HG03135 (cell line): ENCODE results near the gene AGPS.
"Not testable (repeated sequence)": the region's sequence is repeated elsewhere in the genome, so short reads cannot be mapped to it uniquely, and the experiment has no call there.

ENCODE experiments used
- ATAC-seq: cut with Tn5 transposase; IDR thresholded peaks from one replicate; pipeline ENCODE4 v1.9.1; 2021; ENCODE audit warnings: mild to moderate bottlenecking, moderate library complexity; ENCODE audit not compliant: unreplicated experiment

The AGPS gene

DNA sequence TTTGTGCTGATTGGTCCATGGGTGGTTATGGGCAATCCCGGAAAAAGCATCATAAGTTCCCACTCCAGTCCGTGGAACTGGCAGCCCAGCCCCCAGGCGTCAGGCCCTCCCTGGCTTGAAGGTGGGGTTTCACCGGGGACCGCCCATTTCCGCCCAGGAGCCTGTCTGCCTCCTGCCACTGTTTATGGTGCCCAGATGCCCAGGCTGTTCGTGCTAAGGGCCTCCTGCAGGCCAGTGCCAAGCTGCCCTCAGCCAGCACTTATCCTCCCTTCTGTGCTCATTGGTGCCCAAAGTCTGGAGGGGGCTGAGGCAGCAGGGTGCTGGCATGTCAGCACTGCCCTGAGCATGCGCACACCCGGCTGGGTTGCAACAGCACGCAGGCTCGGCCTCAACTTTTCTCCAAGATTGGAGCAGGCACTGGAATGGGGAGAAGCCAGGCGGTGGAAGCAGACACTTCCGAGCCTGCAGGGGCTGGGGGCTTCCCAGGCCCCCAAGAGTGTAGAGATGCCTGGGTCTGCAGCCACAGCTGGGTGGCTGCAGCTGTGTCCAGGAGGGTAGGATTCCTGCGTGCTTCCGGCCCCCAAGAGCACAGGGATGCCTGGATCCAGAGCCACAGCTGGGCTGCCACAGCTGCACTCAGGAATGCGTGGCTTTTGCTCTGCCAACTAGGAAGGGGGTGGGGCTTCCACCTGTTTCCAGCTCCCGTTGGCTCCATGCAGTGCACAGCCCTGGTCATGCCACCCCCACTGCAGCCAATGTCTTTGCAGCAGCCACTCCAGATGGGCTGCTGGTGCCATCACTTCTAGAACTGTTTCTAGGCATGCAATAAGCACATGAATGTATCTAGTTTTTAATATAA, 74.0 kb downstream of the AGPS start:
- no peak for ATAC-seq

DNA sequence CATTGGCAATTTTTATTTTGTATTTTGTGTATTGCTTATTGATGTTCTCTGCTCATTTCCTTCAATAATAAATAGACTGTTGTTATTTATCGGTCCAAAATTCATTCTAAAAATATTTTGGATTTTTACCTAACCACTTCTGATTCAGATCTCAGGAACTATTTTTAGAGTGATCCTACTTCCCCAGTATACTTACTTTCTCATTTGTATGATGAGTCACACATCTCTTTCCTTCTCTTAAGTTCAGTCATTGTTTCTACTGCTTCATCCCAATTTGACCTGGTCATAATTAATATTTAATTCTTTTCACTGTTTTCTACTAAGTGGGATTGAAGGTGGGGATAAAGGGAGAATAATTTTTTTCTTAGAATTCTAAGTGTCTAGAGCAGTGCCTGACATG, 75.1 kb downstream of the AGPS start:
- no peak for ATAC-seq

DNA sequence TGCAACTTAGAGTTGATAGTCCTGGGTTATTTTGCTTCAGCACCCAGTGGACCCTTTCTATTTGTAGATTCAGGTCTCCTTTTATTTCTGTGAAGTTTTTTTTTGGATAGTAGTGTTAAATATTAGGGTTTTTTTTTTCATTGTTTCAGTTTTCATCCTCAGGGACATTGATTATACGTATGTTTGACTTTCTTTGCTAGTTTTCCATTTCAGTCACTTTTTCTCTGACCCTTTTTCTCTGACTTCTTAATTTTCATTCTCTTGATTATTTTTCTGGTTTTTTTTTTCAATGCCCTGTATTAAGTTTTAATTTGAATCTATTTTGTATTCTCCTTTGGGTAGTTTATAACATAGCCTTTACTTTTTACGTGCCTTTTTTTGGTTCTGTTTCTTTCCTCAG, 79.4 kb downstream of the AGPS start:
- ATAC-seq, result no peak

DNA sequence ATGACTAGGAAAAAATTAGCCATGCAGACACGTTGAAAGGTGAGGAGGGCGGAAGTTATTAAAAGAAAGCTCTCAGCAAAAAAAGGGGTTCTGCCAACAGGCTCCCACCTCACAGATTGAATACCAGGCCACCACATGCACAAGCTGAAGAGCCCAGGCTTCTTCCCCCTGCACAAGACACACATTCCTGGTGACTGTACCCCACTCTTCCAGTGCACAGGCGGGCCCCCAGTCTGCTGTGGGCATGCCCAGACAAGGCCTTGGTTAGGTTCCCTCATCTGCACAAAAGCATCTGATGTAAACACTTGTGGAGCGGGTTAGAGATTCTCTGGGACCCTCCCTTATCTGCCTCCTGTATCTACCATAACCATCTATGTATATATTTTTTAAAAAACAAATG, 81.7 kb downstream of the AGPS start:
- no peak for ATAC-seq

DNA sequence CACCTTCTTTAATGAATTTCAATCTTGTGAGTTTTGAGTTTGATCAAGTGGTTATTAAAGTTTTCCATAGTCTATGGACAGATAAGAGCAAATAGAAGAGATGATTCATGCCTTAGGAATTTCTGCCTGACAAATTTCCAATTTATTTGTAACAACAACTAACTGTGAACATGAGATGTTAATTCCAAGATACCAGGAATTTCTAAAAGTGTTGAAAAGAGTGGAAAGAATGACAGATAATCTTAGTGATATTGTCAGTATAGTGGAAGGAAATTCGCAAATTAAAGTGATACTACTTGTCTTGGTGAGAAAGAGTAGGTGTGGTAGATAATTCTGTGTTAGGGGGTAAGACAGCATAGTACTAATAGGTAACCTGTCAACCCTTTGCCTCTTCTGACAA, 82.4 kb downstream of the AGPS start:
- no peak for ATAC-seq

DNA sequence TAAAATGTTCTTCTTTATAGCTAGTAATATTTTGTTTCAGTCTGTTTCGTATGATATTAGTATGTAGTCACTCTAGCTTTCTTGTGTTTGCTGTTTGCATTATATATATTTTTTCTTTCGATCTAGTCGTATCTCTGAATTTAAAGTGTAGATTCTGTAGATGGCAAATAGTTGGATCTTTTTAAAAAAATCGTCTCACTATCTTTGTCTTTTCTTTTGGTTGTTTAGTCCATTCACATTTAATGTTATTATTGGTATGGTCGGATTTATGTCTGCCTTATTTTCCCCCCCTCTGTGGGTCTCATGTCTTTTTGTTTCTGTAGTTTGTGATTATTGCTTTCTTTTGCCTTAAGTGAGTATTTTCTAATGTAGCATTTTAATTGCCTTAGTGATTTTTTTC, 84.3 kb downstream of the AGPS start:
- no peak for ATAC-seq

DNA sequence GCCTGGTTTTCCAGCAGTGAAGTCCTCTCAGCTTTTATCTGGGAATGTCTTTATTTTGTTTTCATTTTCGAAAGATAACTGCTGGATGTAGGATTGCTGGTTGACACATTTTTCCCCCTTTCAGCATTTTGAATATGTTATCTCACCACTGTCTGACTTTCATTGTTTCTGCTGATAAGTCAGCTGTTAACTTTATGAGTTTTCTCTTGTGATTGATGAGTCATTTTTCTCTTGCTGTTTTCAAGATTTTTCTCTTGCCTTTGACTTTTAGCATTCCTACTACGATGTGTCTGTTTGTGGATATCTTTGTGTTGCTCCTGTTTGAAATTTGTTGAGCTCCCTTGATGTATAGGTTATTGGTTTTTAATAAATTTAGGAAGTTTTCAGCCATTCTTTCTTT, 85.5 kb downstream of the AGPS start:
- no peak for ATAC-seq

DNA sequence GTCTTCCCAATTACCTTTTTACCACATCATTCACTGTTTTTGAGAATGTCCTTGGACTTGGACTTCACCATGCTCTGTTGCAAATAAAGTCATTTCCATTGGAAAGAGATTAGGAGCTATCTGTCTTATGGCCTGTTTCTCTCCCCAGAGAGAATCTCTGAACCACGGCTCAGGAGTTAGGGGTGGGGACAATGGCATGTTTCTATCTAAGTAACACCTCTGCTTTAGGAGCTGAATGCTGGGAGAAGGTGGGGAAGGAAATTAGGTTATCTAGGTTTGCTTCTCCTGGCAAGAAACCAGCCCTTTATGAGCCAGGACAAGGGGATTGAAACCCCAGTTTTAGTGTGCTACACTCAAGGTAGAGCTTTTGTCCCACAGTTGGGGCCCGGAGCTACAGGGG, 86.3 kb downstream of the AGPS start:
- ATAC-seq, result no peak

DNA sequence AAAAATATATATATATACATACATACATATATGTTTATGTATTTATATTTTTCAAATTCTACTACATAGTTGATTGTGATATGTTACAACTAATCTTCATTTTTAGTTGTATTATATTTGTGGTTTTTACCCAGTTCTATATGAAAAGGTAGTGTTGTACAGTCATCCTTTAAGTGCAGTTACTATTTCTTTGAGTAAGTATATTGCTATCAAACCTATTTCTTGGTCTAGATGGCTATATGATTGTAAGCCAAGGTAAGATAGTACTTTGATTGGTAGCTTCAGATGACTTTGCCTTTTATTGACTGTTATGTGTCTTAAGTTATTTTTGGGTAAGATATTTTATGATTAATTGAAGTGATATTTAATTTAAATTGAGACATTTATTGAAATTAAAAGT, 89.6 kb downstream of the AGPS start:
- no peak for ATAC-seq

DNA sequence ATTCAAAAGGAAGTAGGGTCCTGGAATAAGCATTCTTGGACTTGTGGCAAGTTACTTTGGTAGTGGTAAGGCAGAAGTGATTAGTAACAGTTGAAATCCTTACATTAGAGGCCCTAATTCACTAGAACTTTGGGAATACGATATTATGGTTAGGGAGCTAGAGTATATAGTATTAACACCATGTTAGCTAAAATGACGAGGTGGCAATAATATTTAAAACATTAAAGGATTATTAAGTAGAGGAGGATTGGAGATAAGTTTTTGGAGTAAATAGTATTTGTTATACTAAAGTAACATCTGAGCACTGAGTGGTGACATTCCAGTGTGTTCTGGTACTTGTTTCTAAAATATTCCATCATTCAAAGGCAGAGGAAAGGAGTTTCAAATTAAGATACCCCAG, 91.0 kb downstream of the AGPS start:
- ATAC-seq, result no peak

DNA sequence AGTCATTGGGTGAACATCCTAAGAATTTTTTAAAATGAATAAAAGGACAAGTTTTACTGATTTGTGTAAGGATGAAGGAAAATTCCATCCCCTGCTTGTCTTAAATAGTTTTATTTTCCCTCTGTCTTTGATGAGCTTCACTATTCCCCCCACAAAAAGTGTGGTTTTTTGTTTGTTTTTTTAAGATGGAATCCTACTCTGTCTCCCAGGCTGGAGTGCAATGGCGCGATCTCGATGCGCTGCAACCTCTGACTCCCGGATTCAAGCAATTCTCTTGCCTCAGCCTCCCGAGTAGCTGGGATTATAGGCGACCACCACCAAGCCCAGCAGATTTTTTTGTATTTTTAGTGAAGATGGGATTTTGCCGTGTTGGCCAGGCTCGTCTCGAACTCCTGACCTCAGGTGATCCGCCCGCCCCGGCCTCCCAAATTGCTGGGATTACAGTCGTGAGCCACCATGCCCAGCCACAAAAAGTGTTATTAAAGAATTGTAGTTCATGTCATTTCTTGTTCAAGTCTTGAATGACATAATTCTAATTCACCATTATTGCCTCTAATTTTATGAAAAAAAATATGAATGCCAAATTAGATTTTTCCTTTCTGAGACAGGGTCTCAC, 91.7 kb downstream of the AGPS start:
- no peak for ATAC-seq

DNA sequence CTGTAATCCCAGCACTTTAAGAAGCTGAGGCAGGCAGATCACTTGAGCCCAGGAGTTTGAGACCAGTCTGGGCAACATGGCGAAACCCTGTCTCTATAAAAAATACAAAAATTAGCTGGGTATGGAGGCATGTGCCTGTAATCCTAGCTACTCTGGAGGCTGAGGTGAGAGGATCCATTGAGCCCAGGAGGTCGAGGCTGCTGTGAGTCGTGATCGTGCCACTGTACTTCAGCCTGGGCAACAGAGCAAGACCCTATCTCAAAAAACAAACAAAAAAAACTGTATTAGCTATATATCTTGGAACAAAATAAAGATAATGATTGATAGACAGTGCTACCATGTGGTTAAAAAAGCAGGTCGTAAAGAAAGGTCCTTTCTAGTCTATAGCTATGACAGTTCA, 93.1 kb downstream of the AGPS start:
- ATAC-seq, result not testable (repeated sequence)

DNA sequence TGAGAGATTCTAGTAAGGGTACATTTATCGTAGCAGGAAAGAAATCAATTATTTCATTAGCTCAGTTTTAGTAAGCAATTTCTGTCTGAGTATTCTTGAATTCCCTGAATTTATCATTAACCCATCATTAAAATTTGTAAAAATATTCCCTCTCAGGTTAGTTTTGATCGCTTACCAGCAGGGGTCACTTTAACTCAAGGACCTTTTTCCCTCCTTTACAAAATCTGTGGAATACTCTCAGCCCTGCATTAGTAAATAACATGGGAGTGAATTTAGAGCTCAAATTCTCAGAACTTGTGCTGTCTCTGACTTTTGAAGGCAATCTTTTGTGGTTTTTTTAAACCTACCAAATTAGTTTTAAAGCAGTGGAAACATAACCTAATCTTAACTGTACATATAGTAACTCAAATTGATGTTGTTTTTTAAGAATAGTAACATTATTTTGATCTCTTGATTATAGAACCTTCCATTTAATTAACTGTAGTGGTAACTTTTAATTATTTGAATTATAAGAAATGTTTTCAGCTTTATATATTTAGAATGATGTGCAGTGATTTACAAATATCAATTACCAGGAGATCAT, 97.2 kb downstream of the AGPS start:
- ATAC-seq, result no peak

DNA sequence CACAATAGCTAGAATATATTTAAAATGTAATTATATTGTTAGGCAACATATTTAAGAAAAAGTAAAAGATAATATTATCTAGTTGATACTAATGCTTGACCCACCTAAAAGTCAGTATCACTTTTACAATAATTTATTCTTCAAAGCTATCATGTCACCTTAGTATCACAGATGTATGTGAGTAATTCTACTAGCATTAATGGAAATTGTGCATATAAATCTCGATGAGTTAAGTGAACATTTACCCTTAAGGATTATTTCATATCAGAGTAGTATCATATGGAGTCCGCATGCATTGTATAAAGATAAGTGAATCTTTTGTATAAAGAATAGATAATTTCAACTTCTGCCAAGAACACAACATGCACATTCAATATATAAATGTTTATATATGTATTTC, 103.4 kb downstream of the AGPS start:
- no peak for ATAC-seq

DNA sequence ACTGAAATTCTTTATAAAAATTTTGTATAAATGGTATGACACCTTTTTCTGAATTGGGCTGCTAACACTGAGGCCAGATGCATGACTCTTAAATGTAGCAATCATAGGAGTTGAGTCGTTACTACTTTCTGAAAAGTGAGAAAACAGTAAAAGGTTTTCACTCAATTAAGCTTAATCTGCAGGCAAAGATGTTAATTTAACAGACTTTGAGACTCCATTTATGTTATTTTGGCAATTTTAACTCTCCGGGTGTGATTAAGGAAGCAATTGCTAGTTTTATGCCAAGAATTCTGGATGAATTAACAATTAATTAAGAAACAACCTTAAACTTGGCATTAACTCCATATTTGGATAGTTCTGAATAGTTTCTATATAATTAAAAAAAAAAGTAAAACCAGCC, 104.3 kb downstream of the AGPS start:
- no peak for ATAC-seq

DNA sequence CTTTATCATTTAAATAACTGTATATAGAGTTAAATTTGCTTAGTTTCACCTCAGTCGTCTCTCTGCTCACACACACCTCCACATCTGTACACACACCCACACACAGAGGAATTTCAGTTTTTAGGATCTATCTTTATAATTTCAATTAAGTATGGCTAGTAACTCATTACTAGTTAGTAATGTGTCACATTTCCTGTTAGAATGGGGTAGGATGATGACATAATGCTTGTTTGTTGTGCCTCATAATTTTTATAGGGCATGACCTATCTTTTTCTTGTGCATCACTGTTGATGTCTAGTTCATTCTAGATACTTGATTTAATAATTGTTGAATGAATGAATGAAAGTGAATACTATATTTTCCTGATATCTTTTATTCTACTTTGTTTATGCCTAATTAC, 108.6 kb downstream of the AGPS start:
- ATAC-seq, result no peak

DNA sequence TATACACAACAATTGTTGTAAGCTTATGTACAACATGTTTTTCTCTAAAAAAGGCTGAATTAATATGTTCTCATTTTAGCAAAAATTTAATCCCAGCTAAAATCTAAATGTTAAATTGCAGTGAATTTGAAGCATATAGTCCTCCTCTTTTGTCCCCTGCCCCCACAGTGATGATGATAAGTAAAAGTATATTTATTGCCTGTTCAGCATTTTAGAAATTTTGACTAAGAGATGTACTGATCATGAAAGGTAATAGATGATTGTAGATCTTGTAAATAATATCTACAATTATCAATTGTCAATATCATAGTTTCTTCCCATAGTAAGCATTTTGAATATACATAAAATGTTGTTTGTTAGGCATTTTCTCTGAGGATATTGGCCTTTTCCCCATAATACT, 113.9 kb downstream of the AGPS start:
- no peak for ATAC-seq

DNA sequence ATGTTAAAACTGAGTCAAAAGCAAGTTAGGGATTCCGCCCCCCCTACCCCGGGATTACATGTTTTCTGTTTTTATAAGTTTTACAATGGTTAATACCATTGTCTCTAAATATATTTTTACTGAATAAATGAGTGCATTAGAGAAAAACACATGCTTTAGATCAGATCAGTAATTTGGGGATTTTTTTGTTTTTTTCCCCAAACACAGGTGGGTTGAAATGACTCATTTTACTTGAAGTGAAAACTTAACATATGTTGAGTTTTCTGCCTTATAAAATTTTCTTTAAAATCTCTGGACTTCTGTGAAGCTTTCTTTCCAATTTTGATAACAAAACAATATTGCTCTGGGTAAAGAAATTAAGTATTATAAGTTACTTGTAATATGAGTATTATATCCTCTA, 114.4 kb downstream of the AGPS start:
- no peak for ATAC-seq

DNA sequence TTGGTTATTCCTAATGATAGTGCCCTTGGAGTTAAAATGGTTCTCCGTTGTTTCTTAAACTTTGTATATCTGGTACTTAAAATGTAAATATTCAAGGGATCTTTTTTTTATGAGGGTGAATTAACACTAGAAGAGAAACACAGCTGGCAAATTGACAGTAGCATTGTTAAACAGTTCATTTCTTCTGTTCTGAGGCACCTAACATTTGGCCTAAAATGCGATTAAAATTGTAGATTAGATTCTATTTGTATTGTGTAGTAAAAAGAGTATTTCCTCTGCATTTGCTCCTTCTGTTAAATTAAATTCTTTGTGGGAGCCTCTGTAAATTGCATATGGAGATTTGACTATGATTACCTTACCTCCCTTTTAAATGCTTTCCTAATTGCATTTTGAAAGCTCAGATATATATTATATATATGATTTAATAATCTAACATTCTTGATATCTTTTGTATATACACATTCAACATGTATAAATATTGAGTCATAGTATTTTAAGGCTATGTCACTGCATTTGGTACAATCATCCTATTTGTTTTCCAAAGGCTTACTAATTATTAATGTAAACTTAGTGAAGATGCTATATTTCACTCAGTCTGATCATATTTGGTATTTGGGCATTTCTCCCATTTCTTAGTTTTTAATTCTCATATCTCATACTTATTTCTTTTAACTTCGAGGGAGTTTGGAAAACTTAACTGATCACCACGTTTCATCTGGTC, 124.4 kb downstream of the AGPS start:
- ATAC-seq, result no peak

DNA sequence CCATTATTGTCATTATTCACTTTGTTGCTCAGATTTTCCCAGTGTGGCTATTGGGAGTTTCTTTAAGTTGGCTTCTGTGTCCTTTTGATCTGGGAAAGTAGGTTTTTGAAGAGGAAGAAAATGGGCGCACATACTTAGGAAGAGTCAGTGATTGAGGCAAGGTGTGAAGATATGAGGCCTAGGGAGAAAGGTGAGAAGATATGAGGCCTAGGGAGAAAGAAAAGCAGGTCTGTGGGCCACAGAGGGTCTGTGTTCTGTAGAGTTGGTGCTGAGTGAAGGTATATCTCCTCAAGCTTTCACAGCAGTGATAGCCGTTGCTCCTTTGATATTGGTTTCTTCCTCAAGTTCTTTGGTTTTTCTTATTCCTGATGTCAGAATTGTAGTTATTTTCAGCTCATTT, 126.2 kb downstream of the AGPS start:
- no peak for ATAC-seq

DNA sequence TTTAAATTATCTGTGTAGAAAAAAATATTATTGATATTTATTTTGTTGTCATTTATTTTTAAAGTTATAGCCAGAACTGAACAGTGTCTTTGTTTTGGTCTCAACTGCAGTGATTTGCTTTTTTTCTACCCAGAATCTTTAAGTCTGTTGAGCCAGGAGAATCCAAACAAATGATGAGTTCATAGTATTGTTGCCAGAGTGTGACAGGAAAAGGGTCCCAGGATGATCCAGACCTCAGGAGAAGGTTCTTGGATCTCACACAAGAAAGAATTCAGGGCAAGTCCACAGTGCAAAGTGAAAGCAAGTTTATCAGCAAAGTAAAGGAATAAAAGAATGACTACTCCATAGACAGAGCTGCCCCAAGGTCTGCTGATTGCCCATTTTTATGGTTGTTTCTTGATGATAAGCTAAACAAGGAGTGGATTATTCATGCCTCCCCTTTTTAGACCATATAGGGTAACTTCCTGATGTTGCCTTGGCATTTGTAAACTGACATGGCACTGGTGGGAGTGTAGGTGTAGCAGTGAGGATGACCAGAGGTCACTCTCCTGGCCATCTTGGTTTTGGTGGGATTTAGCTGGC, 127.1 kb downstream of the AGPS start:
- no peak for ATAC-seq
